Cortex of kidney (tissue), 1 donor: Measurements from ENCODE around the gene GMPR2.
"Not testable (repeated sequence)": the region's sequence is repeated elsewhere in the genome, so short reads cannot be mapped to it uniquely, and the experiment has no call there.

ENCODE experiments used
- DNase-seq: peaks from one replicate; lab custom pipeline; 2025; lab: John Stamatoyannopoulos, UW

Gene GMPR2

GRCh38 chr14:24231263-24232120 is 1.2 kb upstream of the GMPR2 start:
- DNase-seq = no peak

- no peak for DNase-seq
These were observed 546 bp upstream of the GMPR2 start, which contains the start of gene NEDD8 for GRCh38 chr14:24232121-24232644. TSS of gene NEDD8 (minus strand) at chr14:24232367. CDS start at chr14:24232267, 100 bp downstream.

DNA sequence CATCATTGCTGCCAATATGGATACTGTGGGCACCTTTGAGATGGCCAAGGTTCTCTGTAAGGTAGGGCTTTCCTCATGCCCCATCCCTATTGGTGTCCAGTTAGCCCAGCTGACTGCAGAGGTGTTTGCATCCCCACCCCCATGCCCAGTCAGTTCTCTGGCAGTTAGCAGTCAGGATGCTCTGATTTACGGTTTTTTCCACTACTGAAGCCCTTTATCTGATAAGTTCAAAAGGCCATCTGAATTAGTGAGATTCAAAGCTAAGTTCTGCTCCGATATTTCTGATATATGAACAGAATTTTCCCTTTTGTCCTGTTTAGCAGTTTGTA is 773 bp downstream of the GMPR2 start:
- no peak for DNase-seq

- DNase-seq = no peak
These were observed 1.6 kb downstream of the GMPR2 start for GRCh38 chr14:24234095-24235005.

- no peak for DNase-seq
These were observed 3.3 kb downstream of the GMPR2 start for GRCh38 chr14:24235804-24236688.

DNA sequence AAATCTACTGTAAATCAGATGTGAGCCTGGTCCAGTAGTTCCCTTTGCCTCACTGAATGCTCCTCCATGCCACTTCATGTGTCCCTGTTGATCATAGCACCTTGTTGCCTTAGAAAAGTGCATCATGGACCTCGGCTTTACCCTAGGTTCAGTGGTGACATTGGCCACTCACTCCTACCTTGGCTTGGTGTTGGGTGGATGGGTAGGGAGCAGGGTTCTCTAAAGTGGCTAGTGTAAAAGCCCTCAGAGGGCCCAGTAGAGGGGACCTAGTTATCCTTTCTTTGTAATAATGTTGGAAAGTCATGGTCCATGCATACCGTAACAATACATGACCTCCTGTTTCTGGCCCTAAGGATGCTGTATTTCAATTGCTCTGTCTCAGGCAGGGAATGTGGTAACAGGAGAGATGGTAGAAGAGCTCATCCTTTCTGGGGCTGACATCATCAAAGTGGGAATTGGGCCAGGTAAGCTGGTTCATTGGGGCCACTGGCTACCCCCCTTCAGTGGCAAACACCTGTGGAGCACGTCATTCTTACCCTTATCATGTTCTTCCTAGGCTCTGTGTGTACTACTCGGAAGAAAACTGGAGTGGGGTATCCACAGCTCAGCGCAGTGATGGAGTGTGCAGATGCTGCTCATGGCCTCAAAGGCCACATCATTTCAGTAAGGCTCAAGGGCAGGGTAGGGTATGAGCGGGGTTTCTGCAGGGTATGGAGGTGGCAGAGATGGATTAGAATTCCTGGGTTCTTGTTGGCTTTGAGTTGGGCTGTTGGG is 4.1 kb downstream of the GMPR2 start:
- DNase-seq = no peak

DNA sequence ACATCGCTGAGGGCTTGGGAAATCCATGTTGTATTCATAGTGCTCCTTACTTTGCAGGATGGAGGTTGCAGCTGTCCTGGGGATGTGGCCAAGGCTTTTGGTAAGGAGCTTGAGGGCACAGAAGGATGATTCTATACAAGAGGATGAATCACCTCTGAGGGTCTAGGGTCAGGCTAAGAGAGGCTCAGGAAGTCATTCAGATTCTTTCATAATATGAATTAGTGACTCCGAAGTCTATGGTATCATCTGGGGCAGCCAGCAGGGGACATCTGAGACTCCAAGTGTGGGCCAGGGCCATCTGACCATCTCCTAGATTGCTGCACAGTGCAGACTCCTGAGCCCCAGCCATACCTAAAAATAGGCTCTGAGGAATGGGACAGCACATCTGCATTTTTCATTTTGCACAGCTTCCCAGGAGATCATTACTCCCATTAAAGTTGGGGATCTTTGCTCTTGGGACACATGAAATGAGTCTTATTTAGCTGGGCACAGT is 4.8 kb downstream of the GMPR2 start:
- DNase-seq = no peak

- no peak for DNase-seq
These were observed 5.4 kb downstream of the GMPR2 start for GRCh38 chr14:24238123-24238522.

DNA sequence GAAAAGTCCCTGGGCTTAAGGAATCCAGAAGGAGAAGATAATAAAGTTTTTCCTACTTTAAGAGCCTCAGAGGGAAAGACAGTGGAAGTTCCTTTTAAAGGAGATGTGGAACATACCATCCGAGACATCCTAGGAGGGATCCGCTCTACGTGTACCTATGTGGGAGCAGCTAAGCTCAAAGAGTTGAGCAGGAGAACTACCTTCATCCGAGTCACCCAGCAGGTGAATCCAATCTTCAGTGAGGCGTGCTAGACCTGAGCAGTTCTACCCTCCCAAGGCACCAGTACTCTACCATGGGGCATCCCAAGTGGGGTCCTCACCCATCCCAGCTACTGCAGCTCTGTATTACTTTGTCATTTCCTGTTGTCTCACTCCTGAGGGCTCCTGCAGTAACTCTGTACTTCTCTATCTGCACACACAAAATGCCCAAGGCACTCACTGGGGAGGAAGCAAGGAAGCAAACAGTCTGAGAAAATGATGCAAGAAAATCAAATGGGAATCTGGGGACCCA is 5.9 kb downstream of the GMPR2 start:
- DNase-seq = no peak

DNA sequence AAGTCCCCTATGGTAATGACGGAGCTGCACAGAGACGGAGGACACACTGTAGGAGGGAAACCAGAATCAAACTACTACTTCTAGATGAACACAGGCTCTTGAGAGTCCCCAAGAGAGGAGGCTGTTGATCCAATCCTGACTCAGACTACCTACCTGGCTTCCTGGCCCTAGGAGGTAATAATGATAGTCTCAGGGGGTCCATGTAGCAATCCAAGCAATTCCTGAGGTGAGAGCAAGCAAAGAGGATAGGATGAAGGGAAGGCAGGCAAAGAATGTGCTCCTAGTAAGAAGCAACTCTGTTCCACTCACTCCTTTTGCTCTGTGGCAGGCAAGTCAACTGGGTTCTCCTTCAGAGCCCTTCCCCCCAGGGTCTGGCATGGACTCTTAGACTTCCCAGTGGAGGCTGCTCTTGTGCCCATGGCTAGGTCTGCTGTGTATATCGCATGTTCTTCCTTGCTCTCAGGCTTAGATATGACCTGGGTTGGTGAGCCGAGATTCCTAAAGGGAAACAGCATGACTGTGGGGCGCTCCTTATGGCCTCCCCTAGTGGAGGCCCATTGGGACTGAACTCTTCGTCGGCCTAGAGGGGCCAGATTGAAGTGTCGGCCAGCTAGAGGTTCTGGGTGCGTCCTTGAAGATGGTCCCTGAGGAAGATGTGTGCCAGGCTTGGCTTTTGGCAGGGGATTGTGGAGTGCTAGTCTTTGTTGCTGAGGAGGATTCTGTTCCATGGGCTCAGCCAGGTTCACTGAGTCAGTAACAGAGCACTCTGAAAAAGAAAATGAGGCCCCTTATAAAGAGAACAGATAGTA is 7.6 kb downstream of the GMPR2 start:
- DNase-seq = no peak

DNA sequence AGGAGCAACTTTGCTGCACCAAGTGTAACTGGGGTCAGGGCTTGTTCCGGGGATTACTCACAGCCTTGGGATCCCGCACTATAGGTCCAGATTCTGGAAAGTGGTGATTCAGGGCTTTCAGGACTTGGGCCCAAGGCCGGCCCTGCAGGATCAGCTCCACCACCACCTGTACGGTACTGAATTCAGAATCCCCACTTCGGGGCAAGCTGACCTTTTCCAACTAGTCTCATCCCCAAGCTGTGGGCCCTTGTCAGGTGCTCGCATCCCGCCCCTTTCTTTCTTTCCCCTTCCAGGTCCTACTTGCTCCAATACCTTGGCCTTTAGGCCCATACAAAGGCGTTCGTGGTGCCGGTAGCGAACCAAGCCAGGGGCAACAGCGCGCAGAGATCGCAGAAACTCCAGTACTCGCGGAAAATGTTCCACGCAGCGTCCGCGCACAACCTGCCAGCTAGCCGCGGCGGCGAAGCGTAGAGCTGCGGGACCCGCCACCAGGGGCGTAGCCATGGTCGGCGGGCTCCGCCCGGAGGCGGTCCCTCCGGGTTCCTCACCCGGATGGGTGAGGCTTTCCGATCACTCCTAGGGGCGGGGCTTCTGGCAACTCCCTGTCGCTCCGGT is 9.2 kb downstream of the GMPR2 start:
- no peak for DNase-seq

- DNase-seq = no peak
These were observed 10.7 kb downstream of the GMPR2 start for GRCh38 chr14:24243336-24243836.

DNA sequence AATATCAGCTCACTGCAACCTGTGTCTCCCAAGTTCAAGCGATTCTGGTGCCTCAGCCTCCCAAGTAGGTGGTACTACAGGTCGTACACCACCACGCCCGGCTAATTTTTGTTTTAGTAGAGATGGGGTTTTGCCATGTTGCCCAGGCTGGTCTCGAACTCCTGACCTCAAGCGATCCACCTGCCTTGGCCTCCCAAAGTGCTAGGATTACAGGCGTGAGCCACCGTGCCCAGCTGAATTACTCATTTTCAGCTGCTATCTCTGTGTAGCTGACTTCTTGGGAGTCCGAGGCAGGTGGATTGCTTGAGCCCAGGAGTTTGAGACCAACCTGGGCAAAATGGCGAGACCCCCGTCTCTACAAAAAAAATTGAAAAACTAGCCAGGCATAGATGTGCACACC is 12.6 kb downstream of the GMPR2 start:
- not testable (repeated sequence) for DNase-seq

DNA sequence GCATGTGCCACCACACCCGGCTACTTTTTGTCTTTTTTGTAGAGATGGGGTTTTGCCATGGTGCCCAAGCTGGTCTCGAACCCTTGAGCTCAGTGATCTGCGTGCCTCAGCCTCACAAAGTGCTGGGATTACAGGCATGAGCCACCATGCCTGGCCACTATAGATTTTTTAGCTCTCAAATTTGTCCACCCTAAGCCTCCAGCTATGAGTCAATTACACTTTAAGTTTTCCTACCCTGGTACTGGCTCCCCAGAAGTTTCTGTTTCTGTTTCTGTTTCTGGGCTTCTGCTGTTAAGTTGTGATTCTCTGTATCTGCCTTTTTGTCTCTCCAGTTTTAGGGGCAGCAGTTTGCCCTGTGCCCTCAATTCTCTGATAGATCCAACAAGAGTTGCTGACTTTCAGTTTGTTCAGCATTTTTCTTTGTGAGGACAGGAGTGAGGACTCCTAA is 14.1 kb downstream of the GMPR2 start:
- no peak for DNase-seq

GRCh38 chr14:24247422-24247821 is 14.7 kb downstream of the GMPR2 start:
- DNase-seq = no peak

GRCh38 chr14:24249230-24250021 is 16.7 kb downstream of the GMPR2 start:
- no peak for DNase-seq

DNA sequence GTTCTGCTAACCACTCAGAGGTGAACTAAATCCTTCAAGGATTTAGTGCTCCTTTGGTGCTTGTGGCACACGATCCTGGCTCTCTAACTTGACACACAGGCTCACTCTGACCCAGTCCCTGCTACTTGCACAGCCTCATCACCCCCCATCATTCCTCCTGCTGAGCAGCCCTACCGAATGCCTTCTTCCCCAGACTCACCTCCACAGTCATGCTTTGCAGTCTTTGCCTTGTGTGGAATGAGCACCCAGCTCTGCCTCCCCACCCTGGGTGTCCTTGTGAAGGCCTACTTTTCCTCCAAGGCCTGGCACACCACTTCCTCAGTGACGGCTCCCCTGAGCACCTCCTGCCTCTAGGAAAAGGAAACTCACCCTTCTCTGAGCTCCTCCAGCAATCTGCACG is 17.6 kb downstream of the GMPR2 start:
- no peak for DNase-seq

GRCh38 chr14:24251880-24252288 is 19.2 kb downstream of the GMPR2 start:
- DNase-seq = no peak
